ENCODE results near the gene FMOD. TPM values are rescaled to one million over a fixed set of nuclear protein-coding genes. Genes with fewer than 3 reads are reported as not detected.

FMOD gene
- total RNA-seq, 1 experiment from 2014 or later, result not detected

DNA sequence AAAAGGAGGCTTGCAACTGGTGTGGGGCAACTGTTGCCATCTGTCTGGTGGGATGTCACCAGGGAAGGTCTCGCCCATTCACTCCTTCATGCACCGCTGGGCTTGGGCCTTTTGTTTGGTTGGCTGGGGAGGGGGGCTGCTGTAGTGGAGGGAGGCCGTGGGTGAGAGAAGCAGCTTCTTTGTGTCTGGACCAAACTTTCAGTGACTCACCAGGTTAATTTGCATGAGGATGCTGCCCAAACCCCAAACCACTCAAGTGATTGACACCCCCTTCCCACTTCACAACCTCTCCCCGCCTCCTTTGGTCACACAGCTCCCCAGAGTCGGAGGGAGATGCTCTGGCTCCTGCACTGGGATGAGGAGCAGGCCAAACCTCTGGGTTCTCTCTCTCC is 25.9 kb downstream of the FMOD start:
- H3K9ac ChIP-seq (ENCODE audit: low read length), result no peak overlapping the region
- H3K79me2 ChIP-seq (ENCODE audit: low read length), result no peaks in the 10 kb centered on the region
- H3K4me3 ChIP-seq (ENCODE audit: low read length), result no peak overlapping the region
- H3K36me3 ChIP-seq (ENCODE audit: low read depth, low read length), result no peaks in the 10 kb centered on the region
- ATAC-seq (no peak), DNase-seq (no peak)
- no peaks in the 10 kb centered on the region for H3K9me2 ChIP-seq (replicated peaks; ENCODE audit: low read length)
- H2AFZ ChIP-seq (ENCODE audit: low read length), result no peak overlapping the region
- intact Hi-C loops (cut with micrococcal nuclease), result no loop called here
- H3F3A ChIP-seq (ENCODE audit: low read length, unreplicated experiment), result no peaks in the 10 kb centered on the region
- ChIA-PET POLR2A (ENCODE audit: unreplicated experiment) (no interaction called here), CTCF (no interaction called here)
- H3K4me1 ChIP-seq (ENCODE audit: insufficient read depth, low read length), result peaks cover 14% of the 10 kb centered on the region; the same call in 1 of the 2 replicates
- TF ChIP-seq EZH2 (IDR thresholded peaks at IDR 0.05; ENCODE audit: low read length, unreplicated experiment), result no peak
- no peak for TF ChIP-seq EZH2phosphoT487 (IDR thresholded peaks at IDR 0.05; ENCODE audit: borderline replicate concordance, low read length)
- TF ChIP-seq CTCF (conservative IDR thresholded peaks at IDR 0.05; ENCODE audit: low read depth, low read length), result no peak
- BruUV-seq (replicated peaks), result no TSS peak
- peaks cover 22% of the 10 kb centered on the region; the same call in 1 of the 2 replicates for H3K27me3 ChIP-seq (ENCODE audit: low read length)
- H4K20me1 ChIP-seq (ENCODE audit: low read length), result no peaks in the 10 kb centered on the region
- no peak overlapping the region for H3K4me2 ChIP-seq (ENCODE audit: low read length)
- H3K9me3 ChIP-seq (ENCODE audit: low read length), result no peaks in the 10 kb centered on the region
- H3K27ac ChIP-seq (ENCODE audit: low read length), result no peak overlapping the region

- ATAC-seq (no peak), DNase-seq (no peak)
- Histone ChIP-seq H3K36me3 (ENCODE audit: low read depth, low read length) (no peaks in the 10 kb centered on the region), H3K4me3 (ENCODE audit: low read length) (no peak overlapping the region), H3K27ac (ENCODE audit: low read length) (no peak overlapping the region), H3K9me3 (ENCODE audit: low read length) (no peaks in the 10 kb centered on the region), H3K27me3 (ENCODE audit: low read length) (peaks cover 22% of the 10 kb centered on the region; the same call in 1 of the 2 replicates), H2AFZ (ENCODE audit: low read length) (no peak overlapping the region), H4K20me1 (ENCODE audit: low read length) (no peaks in the 10 kb centered on the region), H3K79me2 (ENCODE audit: low read length) (no peaks in the 10 kb centered on the region), H3K9ac (ENCODE audit: low read length) (no peak overlapping the region), H3K9me2 (replicated peaks; ENCODE audit: low read length) (no peaks in the 10 kb centered on the region), H3K4me1 (ENCODE audit: insufficient read depth, low read length) (peaks cover 14% of the 10 kb centered on the region; the same call in 1 of the 2 replicates), H3K4me2 (ENCODE audit: low read length) (no peak overlapping the region), H3F3A (ENCODE audit: low read length, unreplicated experiment) (no peaks in the 10 kb centered on the region)
- intact Hi-C loops (cut with micrococcal nuclease), result no loop called here
- BruUV-seq (replicated peaks), result no TSS peak
- CTCF ChIA-PET, result interaction anchor here (0.6 kb wide), 1 partner anchor 37 kb away, joined by 3 read pairs; no protein-coding TSS in a partner anchor
- POLR2A ChIA-PET (ENCODE audit: unreplicated experiment), result no interaction called here
- no peak for TF ChIP-seq EZH2 (IDR thresholded peaks at IDR 0.05; ENCODE audit: low read length, unreplicated experiment)
Observed at GRCh38 chr1:203324105-203325025, 26.6 kb downstream of the FMOD start.

DNA sequence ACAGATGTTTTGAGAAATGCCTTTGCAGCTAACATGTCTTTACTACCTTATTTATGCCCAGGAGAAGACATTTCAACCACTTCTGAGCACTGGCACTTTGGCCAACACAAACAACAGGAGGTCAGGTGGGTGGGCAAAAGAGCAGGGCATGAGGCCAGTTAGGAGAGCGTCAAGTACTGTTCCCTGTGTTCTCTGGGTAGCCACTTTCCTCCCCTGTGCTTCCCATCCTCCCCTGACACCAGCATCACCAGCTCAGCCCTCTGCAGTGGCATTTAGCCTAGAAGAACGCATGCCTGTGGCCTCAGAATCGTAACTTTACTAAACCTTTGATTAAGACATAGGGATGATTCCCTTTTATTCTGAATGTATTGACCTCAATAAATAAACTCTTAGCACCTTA is 27.3 kb downstream of the FMOD start:
- H4K20me1 ChIP-seq (ENCODE audit: low read length), result no peaks in the 10 kb centered on the region
- no peak for DNase-seq
- H3K9me3 ChIP-seq (ENCODE audit: low read length), result no peaks in the 10 kb centered on the region
- TF ChIP-seq EZH2 (IDR thresholded peaks at IDR 0.05; ENCODE audit: low read length, unreplicated experiment), result no peak
- TF ChIP-seq EZH2phosphoT487 (IDR thresholded peaks at IDR 0.05; ENCODE audit: borderline replicate concordance, low read length), result no peak
- TF ChIP-seq CTCF (conservative IDR thresholded peaks at IDR 0.05; ENCODE audit: low read depth, low read length), result no peak
- no peaks in the 10 kb centered on the region for H3F3A ChIP-seq (ENCODE audit: low read length, unreplicated experiment)
- H2AFZ ChIP-seq (ENCODE audit: low read length), result no peak overlapping the region
- POLR2A ChIA-PET (ENCODE audit: unreplicated experiment), result no interaction called here
- H3K4me3 ChIP-seq (ENCODE audit: low read length), result no peak overlapping the region
- BruUV-seq (replicated peaks), result no TSS peak
- peaks cover 14% of the 10 kb centered on the region; the same call in 1 of the 2 replicates for H3K4me1 ChIP-seq (ENCODE audit: insufficient read depth, low read length)
- H3K9ac ChIP-seq (ENCODE audit: low read length), result no peak overlapping the region
- CTCF ChIA-PET, result interaction anchor here (0.6 kb wide), 1 partner anchor 36 kb away, joined by 3 read pairs; no protein-coding TSS in a partner anchor
- no peak overlapping the region for H3K27ac ChIP-seq (ENCODE audit: low read length)
- peaks cover 22% of the 10 kb centered on the region; the same call in 1 of the 2 replicates for H3K27me3 ChIP-seq (ENCODE audit: low read length)
- no peak for ATAC-seq
- H3K4me2 ChIP-seq (ENCODE audit: low read length), result no peak overlapping the region
- no peaks in the 10 kb centered on the region for H3K79me2 ChIP-seq (ENCODE audit: low read length)
- intact Hi-C loops (cut with micrococcal nuclease), result no loop called here
- H3K36me3 ChIP-seq (ENCODE audit: low read depth, low read length), result no peaks in the 10 kb centered on the region
- H3K9me2 ChIP-seq (replicated peaks; ENCODE audit: low read length), result no peaks in the 10 kb centered on the region
